ENCODE measurements around the gene NFATC1. TPM values are rescaled to one million over a fixed set of nuclear protein-coding genes. Genes with fewer than 3 reads are reported as not detected.

Gene NFATC1
- total and polyA plus RNA-seq, 9 donors: 8.4 to 28.3 (median 12.2) TPM

DNA sequence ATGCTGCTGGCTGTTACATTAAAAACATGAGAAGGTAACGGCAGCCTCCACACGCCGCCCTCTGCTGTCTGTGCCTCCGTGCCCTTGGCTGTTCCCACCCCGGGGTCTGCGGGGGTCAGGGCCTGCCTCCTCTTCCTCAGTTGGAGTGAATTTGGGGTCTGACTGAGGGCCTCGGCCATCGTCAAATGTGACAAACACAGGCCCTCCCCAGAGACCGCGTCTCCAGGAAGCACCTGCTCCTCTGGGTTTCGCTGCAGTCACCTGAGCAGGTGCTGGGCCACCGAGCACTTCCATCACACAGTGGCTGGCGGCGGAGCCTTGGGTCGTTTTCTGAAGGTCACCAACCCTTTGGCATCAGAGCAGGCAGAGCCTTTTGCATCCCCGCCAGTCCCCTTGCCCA is 70.9 kb downstream of the NFATC1 start:
- TF ChIP-seq, protein P1, sequence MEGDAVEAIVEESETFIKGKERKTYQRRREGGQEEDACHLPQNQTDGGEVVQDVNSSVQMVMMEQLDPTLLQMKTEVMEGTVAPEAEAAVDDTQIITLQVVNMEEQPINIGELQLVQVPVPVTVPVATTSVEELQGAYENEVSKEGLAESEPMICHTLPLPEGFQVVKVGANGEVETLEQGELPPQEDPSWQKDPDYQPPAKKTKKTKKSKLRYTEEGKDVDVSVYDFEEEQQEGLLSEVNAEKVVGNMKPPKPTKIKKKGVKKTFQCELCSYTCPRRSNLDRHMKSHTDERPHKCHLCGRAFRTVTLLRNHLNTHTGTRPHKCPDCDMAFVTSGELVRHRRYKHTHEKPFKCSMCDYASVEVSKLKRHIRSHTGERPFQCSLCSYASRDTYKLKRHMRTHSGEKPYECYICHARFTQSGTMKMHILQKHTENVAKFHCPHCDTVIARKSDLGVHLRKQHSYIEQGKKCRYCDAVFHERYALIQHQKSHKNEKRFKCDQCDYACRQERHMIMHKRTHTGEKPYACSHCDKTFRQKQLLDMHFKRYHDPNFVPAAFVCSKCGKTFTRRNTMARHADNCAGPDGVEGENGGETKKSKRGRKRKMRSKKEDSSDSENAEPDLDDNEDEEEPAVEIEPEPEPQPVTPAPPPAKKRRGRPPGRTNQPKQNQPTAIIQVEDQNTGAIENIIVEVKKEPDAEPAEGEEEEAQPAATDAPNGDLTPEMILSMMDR (IDR thresholded peaks at IDR 0.05): no peak
- TF ChIP-seq POLR2A (IDR thresholded peaks at IDR 0.05) (no peak), EP300 (IDR thresholded peaks at IDR 0.05) (no peak)
- 91 to 94% (median 92%) methylated on average over 16 of the region's 16 CpGs for WGBS, 3 donors
- no peaks in the 10 kb centered on the region for H3K36me3 ChIP-seq
- H3K9me3 ChIP-seq: no peaks in the 10 kb centered on the region
- H3K27ac ChIP-seq: no peak overlapping the region
- H3K27me3 ChIP-seq: no peaks in the 10 kb centered on the region
- no peak overlapping the region for H3K4me3 ChIP-seq
- intact Hi-C loops (cut with DNase I): no loop called here
- no peaks in the 10 kb centered on the region for H3K4me1 ChIP-seq (ENCODE audit: insufficient read depth)
- DNase-seq: no peak

DNA sequence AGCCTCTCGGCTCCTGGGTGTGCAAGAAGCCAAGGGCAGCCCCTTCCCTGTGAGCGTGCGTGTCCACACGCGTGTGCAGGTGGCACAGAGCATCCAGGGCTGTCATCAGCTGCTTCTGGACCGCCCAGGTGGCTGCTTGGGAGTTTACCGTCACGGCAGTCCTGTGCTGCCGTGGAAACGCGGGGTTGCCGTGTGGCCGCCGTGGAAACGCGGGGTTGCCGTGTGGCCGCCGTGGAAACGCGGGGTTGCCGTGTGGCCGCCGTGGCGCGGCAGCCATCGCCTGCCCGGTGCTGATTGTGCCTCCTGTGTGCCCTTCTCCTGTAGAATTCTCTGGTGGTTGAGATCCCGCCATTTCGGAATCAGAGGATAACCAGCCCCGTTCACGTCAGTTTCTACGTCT is 71.4 kb downstream of the NFATC1 start:
- intact Hi-C loops (cut with DNase I): no loop called here
- TF ChIP-seq, protein P1 (IDR thresholded peaks at IDR 0.05): no peak
- TF ChIP-seq EP300 (IDR thresholded peaks at IDR 0.05) (no peak), POLR2A (IDR thresholded peaks at IDR 0.05) (no peak)
- no peak for DNase-seq
- Histone ChIP-seq H3K27ac (no peak overlapping the region), H3K9me3 (no peaks in the 10 kb centered on the region), H3K4me3 (no peak overlapping the region), H3K27me3 (no peaks in the 10 kb centered on the region), H3K36me3 (no peaks in the 10 kb centered on the region), H3K4me1 (ENCODE audit: insufficient read depth) (no peaks in the 10 kb centered on the region)
- WGBS, 3 donors: 97 to 98% (median 98%) methylated on average over 33 of the region's 33 CpGs

DNA sequence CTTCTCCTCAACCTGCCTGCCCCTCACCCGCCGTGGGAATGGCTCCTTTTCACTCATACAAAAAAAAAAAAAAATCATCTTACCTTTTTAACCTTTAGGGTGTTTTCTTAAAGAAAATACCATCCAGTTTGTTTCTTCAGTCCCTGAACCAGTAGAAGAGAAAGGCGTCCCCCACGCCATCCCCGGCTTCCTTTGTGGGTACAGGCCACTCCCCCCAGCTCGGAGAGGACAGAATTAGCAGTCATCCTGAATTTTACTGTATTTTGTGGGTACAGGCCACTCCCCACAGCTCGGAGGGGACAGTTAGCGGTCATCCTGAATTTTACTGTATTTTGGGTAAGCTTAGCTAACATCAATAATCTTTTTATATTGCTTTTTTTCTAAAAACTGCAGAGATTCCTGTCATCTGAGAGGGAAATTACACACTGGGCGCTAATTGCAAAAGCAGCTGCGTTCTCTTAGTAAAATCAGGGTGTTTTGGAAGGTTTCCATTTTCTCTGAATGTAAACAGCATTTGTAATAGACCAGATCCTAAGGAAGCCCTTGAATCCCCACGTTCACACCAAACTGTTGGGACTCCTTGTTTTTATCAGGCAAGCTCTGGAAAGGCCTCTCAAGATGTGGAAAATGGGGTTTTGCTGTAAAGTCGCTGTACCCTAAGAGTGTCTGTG is 72.5 kb downstream of the NFATC1 start:
- Histone ChIP-seq H3K4me1 (ENCODE audit: insufficient read depth) (no peaks in the 10 kb centered on the region), H3K4me3 (no peak overlapping the region), H3K27ac (no peak overlapping the region), H3K9me3 (no peaks in the 10 kb centered on the region), H3K27me3 (no peaks in the 10 kb centered on the region), H3K36me3 (no peaks in the 10 kb centered on the region)
- no peak for TF ChIP-seq EP300 (IDR thresholded peaks at IDR 0.05)
- TF ChIP-seq, protein P1 (IDR thresholded peaks at IDR 0.05): no peak
- no peak for TF ChIP-seq POLR2A (IDR thresholded peaks at IDR 0.05)
- intact Hi-C loops (cut with DNase I): no loop called here
- no peak for DNase-seq
- WGBS, 3 donors: 50 to 69% (median 62%) methylated on average over 12 of the region's 12 CpGs

DNA sequence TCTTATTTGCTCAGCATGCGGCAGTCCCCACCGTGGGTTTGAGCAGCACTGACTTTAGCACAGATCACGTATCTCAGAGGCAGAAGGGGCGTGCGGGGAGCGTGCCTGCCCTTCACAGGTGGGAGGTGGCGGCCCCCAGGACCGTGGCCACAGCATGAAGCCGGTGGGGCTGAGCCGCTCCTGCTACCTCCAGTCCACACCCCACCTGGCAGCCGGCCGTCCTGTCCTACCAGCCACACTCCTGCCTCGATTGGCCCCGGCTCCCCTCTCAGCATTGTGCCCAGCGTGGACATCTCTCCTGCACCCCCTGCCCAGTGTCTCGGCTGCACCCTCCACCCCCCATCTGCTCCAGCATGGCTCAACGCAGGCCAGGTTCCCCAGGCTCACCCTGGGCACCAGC is 73.6 kb downstream of the NFATC1 start:
- WGBS, 3 donors: 92 to 93% (median 93%) methylated on average over 17 of the region's 17 CpGs
- H3K27ac ChIP-seq: no peak overlapping the region
- H3K9me3 ChIP-seq: no peaks in the 10 kb centered on the region
- DNase-seq: no peak
- H3K4me3 ChIP-seq: no peak overlapping the region
- no peaks in the 10 kb centered on the region for H3K36me3 ChIP-seq
- intact Hi-C loops (cut with DNase I): no loop called here
- H3K4me1 ChIP-seq (ENCODE audit: insufficient read depth): no peaks in the 10 kb centered on the region
- no peaks in the 10 kb centered on the region for H3K27me3 ChIP-seq
- TF ChIP-seq EP300 (IDR thresholded peaks at IDR 0.05): no peak
- TF ChIP-seq, protein P1 (IDR thresholded peaks at IDR 0.05): no peak
- no peak for TF ChIP-seq POLR2A (IDR thresholded peaks at IDR 0.05)

Measured in ovary (tissue), 9 donors.